H1 (cell line): ENCODE data around the gene CD44. TPM values are rescaled to one million over a fixed set of nuclear protein-coding genes. Genes with fewer than 3 reads are reported as not detected.

Experiments used
- CTCF ChIA-PET: fragments of 300-600 bp; sonication (Branson Sonifier 250); formaldehyde crosslinking; loops from one replicate; lab custom pipeline; 2021; ENCODE audit not compliant: partially characterized antibody; lab: Charles Lee
- POLR2A ChIA-PET: fragments of 300-600 bp; sonication (Branson Sonifier 250); formaldehyde crosslinking; loops from one replicate; lab custom pipeline; 2021; ENCODE audit warnings: inconsistent platforms; ENCODE audit not compliant: partially characterized antibody; lab: Charles Lee
- DNase-seq, 2 experiments: peaks; one replicate each; pipeline versions ENCODE4 v3.0.0 to v3.0.0-alpha.2; 2010 to 2022; ENCODE audit warnings: low spot score in 2 of 2, low read depth in 1 of 2, mixed read lengths in 1 of 2
- FAIRE-seq: peaks from 2 replicates; lab custom pipeline; 2011; peaks lifted over from hg19 to GRCh38; lab: Jason Lieb, UNC
- H2AFZ ChIP-seq: 2 replicates; pipeline ENCODE4 v1.8.1; 2012; ENCODE audit warnings: low read length, inconsistent platforms
- H2AK5ac ChIP-seq: 2 replicates; pipeline ENCODE4 v1.6.1; 2013; ENCODE audit warnings: low read depth, low read length
- H2BK120ac ChIP-seq: replicated peaks from 2 replicates; pipeline ENCODE3; 2013; ENCODE audit warnings: low read depth, low read length, inconsistent platforms
- H2BK12ac ChIP-seq: 2 replicates; pipeline ENCODE4 v1.6.1; 2013; ENCODE audit warnings: low read depth, low read length
- H2BK15ac ChIP-seq: 2 replicates; pipeline ENCODE4 v1.6.1; 2013; ENCODE audit warnings: low read length
- H2BK20ac ChIP-seq: 2 replicates; pipeline ENCODE4 v1.6.1; 2013; ENCODE audit warnings: low read length
- H2BK5ac ChIP-seq: 2 replicates; pipeline ENCODE4 v1.6.1; 2013; ENCODE audit warnings: low read depth, low read length
- H3K14ac ChIP-seq: 2 replicates; pipeline ENCODE4 v1.6.1; 2013; ENCODE audit warnings: inconsistent platforms; ENCODE audit not compliant: insufficient read length
- H3K18ac ChIP-seq: 2 replicates; pipeline ENCODE4 v1.6.1; 2013; ENCODE audit warnings: low read length; ENCODE audit errors: extremely low read depth
- H3K23ac ChIP-seq: 2 replicates; pipeline ENCODE4 v1.6.1; 2013; ENCODE audit warnings: inconsistent platforms; ENCODE audit not compliant: insufficient read length
- H3K23me2 ChIP-seq: 2 replicates; pipeline ENCODE4 v1.6.1; 2013; ENCODE audit warnings: low read depth, low read length
- H3K27ac ChIP-seq: 2 replicates; pipeline ENCODE4 v1.6.1; 2011; ENCODE audit warnings: low read depth, low read length, inconsistent platforms
- H3K27me3 ChIP-seq, 4 experiments: replicated peaks in 1 of 4; 1 replicate in 1 of 4; 2 replicates in 3 of 4; pipeline versions ENCODE4 v1.6.1 to v1.8.1; 2011 to 2013; ENCODE audit warnings: low read length in 3 of 4, mild to moderate bottlenecking in 3 of 4, inconsistent platforms in 2 of 4, mixed read lengths in 2 of 4, moderate library complexity in 1 of 4; ENCODE audit not compliant: control insufficient read depth in 3 of 4, insufficient read depth in 3 of 4; ENCODE audit errors: extremely low read depth in 1 of 4
- H3K36me3 ChIP-seq, 4 experiments: 2 replicates each; pipeline versions ENCODE4 v1.6.1 to v1.8.1; 2011 to 2013; ENCODE audit warnings: mild to moderate bottlenecking in 4 of 4, low read length in 3 of 4, moderate library complexity in 2 of 4, control low read depth in 1 of 4, inconsistent platforms in 1 of 4; ENCODE audit not compliant: insufficient read depth in 4 of 4, control insufficient read depth in 2 of 4
- H3K4ac ChIP-seq: replicated peaks from 2 replicates; pipeline ENCODE3; 2013; ENCODE audit warnings: low read length, low read depth, mixed read lengths, inconsistent platforms; ENCODE audit not compliant: insufficient read length
- H3K4me1 ChIP-seq, 4 experiments: replicated peaks in 1 of 4; 1 replicate in 1 of 4; 2 replicates in 3 of 4; pipeline versions ENCODE4 v1.6.1 to v1.8.1; 2011 to 2013; ENCODE audit warnings: low read length in 3 of 4, inconsistent platforms in 2 of 4, mixed read lengths in 1 of 4; ENCODE audit not compliant: insufficient read depth in 4 of 4, control insufficient read depth in 3 of 4
- H3K4me2 ChIP-seq, 2 experiments: 2 replicates each; pipeline versions ENCODE4 v1.6.1 to v1.8.1; 2011 to 2013; ENCODE audit warnings: low read depth in 2 of 2, low read length in 2 of 2, control low read depth in 1 of 2, inconsistent platforms in 1 of 2, mild to moderate bottlenecking in 1 of 2; ENCODE audit not compliant: insufficient read depth in 1 of 2
- H3K4me3 ChIP-seq, 4 experiments: fragments of 200-600, 300-600 bp in 1 of 4; sonication (generic), shearing (Covaris generic), sonication (Bioruptor Twin) in 1 of 4; 2 replicates each; pipeline versions ENCODE4 v1.5.1 to v1.8.1; 2011 to 2016; ENCODE audit warnings: low read length in 4 of 4, low read depth in 3 of 4, control low read depth in 2 of 4, inconsistent platforms in 2 of 4, mild to moderate bottlenecking in 2 of 4, mixed read lengths in 1 of 4, moderate library complexity in 1 of 4; ENCODE audit not compliant: insufficient read depth in 2 of 4; ENCODE audit errors: extremely low read depth in 1 of 4
- H3K56ac ChIP-seq: replicated peaks from 2 replicates; pipeline ENCODE3; 2013; ENCODE audit warnings: low read depth, mild to moderate bottlenecking, mixed read lengths, low read length, inconsistent platforms; ENCODE audit not compliant: insufficient read length
- H3K79me1 ChIP-seq: 2 replicates; pipeline ENCODE4 v1.6.1; 2013; ENCODE audit warnings: low read depth, low read length, control low read depth
- H3K79me2 ChIP-seq, 2 experiments: 2 replicates each; pipeline versions ENCODE4 v1.6.1 to v1.8.1; 2012 to 2013; ENCODE audit warnings: low read length in 2 of 2, mild to moderate bottlenecking in 2 of 2, inconsistent platforms in 1 of 2; ENCODE audit not compliant: insufficient read depth in 2 of 2, control insufficient read depth in 1 of 2
- H3K9ac ChIP-seq, 4 experiments: replicated peaks in 1 of 4; 1 replicate in 1 of 4; 2 replicates in 3 of 4; pipeline versions ENCODE4 v1.6.1 to v1.8.1; 2011 to 2013; ENCODE audit warnings: low read depth in 3 of 4, low read length in 3 of 4, control low read depth in 2 of 4, mild to moderate bottlenecking in 2 of 4, moderate library complexity in 2 of 4, inconsistent platforms in 1 of 4; ENCODE audit errors: extremely low read depth in 1 of 4
- H3K9me3 ChIP-seq, 2 experiments: 2 replicates each; pipeline versions ENCODE4 v1.6.1 to v1.8.1; 2012 to 2013; ENCODE audit warnings: mild to moderate bottlenecking in 2 of 2, moderate library complexity in 2 of 2, control low read depth in 1 of 2, inconsistent platforms in 1 of 2, low read depth in 1 of 2, low read length in 1 of 2, mixed read lengths in 1 of 2; ENCODE audit not compliant: insufficient read depth in 2 of 2
- H4K20me1 ChIP-seq, 2 experiments: replicated peaks in 1 of 2; 2 replicates each; pipeline versions ENCODE3 to v1.8.1; 2011 to 2013; ENCODE audit warnings: inconsistent platforms in 2 of 2, low read length in 2 of 2, mild to moderate bottlenecking in 1 of 2; ENCODE audit not compliant: insufficient read depth in 2 of 2, control insufficient read depth in 1 of 2
- H4K5ac ChIP-seq: 2 replicates; pipeline ENCODE4 v1.6.1; 2013; ENCODE audit warnings: low read length, low read depth, mixed read lengths, inconsistent platforms; ENCODE audit not compliant: insufficient read length
- H4K8ac ChIP-seq: 2 replicates; pipeline ENCODE4 v1.8.0; 2013; ENCODE audit warnings: mild to moderate bottlenecking, moderate library complexity, low read length, inconsistent platforms; ENCODE audit not compliant: insufficient read depth; ENCODE audit errors: extremely low read depth
- H4K91ac ChIP-seq: replicated peaks from 2 replicates; pipeline ENCODE3; 2013; ENCODE audit warnings: low read length, mixed read lengths, inconsistent platforms; ENCODE audit not compliant: insufficient read length
- CBX5 ChIP-seq: fragments of 300-800, 300-1000 bp; sonication (generic); IDR thresholded peaks from 2 replicates; pipeline ENCODE4 v1.7.1; 2016; ENCODE audit warnings: antibody characterized with exemption, low read length, low read depth
- CBX8 ChIP-seq: fragments of 300-800, 300-1000 bp; sonication (generic); IDR thresholded peaks from 2 replicates; pipeline ENCODE4 v1.7.1; 2016; ENCODE audit warnings: low read depth, low read length, borderline replicate concordance
- HDAC6 ChIP-seq: IDR thresholded peaks from one replicate; pipeline ENCODE4 v1.7.1; 2012; ENCODE audit warnings: low read depth, mild to moderate bottlenecking, inconsistent platforms, low read length, moderate library complexity
- JUN ChIP-seq: IDR thresholded peaks from 2 replicates; pipeline ENCODE4 v1.6.1; 2011; ENCODE audit warnings: low read depth, mild to moderate bottlenecking, improper control_type of control experiment, low read length
- KDM4A ChIP-seq: IDR thresholded peaks from one replicate; pipeline ENCODE4 v1.7.1; 2012; ENCODE audit warnings: low read depth, mild to moderate bottlenecking, moderate library complexity, low read length, inconsistent platforms; ENCODE audit not compliant: severe bottlenecking
- POLR2A ChIP-seq, 2 experiments: IDR thresholded peaks; 1 replicate in 1 of 2; 2 replicates in 1 of 2; pipeline ENCODE4 v1.6.1; 2011; ENCODE audit warnings: low read depth in 2 of 2, low read length in 2 of 2, mild to moderate bottlenecking in 2 of 2; ENCODE audit errors: control extremely low read depth in 1 of 2
- SP1 ChIP-seq: IDR thresholded peaks from 2 replicates; pipeline ENCODE4 v1.6.1; 2011; ENCODE audit warnings: low read depth, low read length
- SP2 ChIP-seq: IDR thresholded peaks from 2 replicates; pipeline ENCODE4 v1.6.1; 2012; ENCODE audit warnings: mild to moderate bottlenecking, low read length, inconsistent platforms
- TAF1 ChIP-seq: IDR thresholded peaks from 2 replicates; pipeline ENCODE4 v1.6.1; 2011; ENCODE audit warnings: mild to moderate bottlenecking, low read depth, low read length
- YY1 ChIP-seq: IDR thresholded peaks from 2 replicates; pipeline ENCODE4 v1.6.1; 2011; ENCODE audit warnings: low read depth, mild to moderate bottlenecking, low read length
- WGBS, 2 experiments: shearing (Covaris generic) in 1 of 2; methylation state at CpG; one replicate each; pipeline versions ENCODE4 v1.1.6 to v1.1.7; 2013 to 2015; ENCODE audit warnings: low lambda C conversion rate in 2 of 2, mixed read lengths in 2 of 2, inconsistent platforms in 1 of 2, low coverage in 1 of 2, missing lambda C conversion rate in 1 of 2; ENCODE audit not compliant: insufficient replicate concordance in 2 of 2, insufficient coverage in 1 of 2, insufficient read length in 1 of 2; ENCODE audit errors: extremely low coverage in 1 of 2, missing lambda C conversion rate in 1 of 2; 5-methylcytosine and 5-hydroxymethylcytosine counted together
- polyA plus RNA-seq, 7 experiments: library from polyadenylated mRNA; depleted of rRNA in 3 of 7; stranded (reverse) in 5 of 7; unstranded in 2 of 7; fragments of >200 nt in 5 of 7; fragments of 200-250 nt in 2 of 7; gene quantifications; 1 replicate in 5 of 7; 2 replicates in 1 of 7; 4 replicates in 1 of 7; pipeline versions ENCODE4 v1.2.1 to v1.2.3, GENCODE V29; 2011 to 2013; ENCODE audit warnings: missing spikeins in 2 of 7, mixed read lengths in 2 of 7
- total RNA-seq: library from RNA; stranded (reverse); fragmentation: NEBNext Ultra II Directional; extraction: Animal tissue kit (Norgen Biotek cat#: 25700); gene quantifications from 2 replicates; pipeline ENCODE4 v1.2.1, GENCODE V29; 2021
- TF ChIP-seq, protein P1 (sequence below): IDR thresholded peaks from 2 replicates; pipeline ENCODE4 v1.6.1; 2011; ENCODE audit warnings: low read length, improper control_type of control experiment
- TF ChIP-seq, protein P2 (sequence below): IDR thresholded peaks from 2 replicates; pipeline ENCODE4 v1.6.1; 2011; ENCODE audit warnings: low read depth, mild to moderate bottlenecking, low read length; ENCODE audit not compliant: insufficient read depth

Gene CD44
- total and polyA plus RNA-seq, 2 of the 8 experiments (the other 6 are each of a cell fraction or from before 2014, with no cell fraction given) = 11.8 to 13.7 TPM

DNA sequence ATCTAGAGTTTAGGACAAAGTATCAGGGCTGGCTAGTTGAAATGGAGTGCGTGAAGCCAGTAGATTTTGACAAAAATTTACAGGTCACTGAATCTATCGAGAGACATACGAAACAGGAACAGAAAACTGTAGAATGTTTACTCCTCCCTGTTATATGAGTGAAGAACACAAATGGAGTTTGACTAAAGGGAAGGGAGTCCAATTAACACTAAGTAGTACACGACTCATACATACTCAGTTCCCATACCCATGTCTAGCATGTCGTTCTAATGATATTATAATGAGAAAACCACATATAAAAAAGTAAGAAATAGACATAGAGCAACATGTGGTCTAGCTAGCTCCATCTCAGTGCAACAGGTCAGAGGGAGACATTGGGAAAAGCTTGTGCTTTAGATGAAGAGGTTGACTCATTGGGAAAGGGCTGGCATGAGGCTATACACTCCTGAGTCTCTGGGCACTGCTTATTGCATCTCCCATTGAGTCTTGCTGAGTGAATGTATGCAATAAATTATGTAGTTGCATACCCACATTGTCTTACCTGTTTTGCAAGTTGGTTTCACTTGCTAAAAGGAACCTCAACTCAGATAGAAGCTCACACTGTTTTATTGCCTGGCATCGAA is 43.5 kb downstream of the CD44 start:
- Histone ChIP-seq H2BK15ac (no peak overlapping the region), H3K36me3 (no peaks in the 10 kb centered on the region; a peak in 1 of 8 replicates), H4K8ac (no peak overlapping the region), H4K5ac (no peak overlapping the region), H3K4ac (no peak overlapping the region), H3K4me3 (no peak overlapping the region), H3K23ac (no peak overlapping the region), H3K4me2 (no peak overlapping the region), H2BK12ac (no peak overlapping the region), H2BK5ac (no peak overlapping the region), H3K18ac (no peak overlapping the region), H3K14ac (no peak overlapping the region), H3K27me3 (no peaks in the 10 kb centered on the region), H2BK20ac (no peak overlapping the region), H4K20me1 (no peaks in the 10 kb centered on the region), H3K79me2 (no peaks in the 10 kb centered on the region), H2AFZ (no peak overlapping the region), H3K9me3 (no peaks in the 10 kb centered on the region), H3K79me1 (no peaks in the 10 kb centered on the region), H3K56ac (no peak overlapping the region), H2AK5ac (no peak overlapping the region), H4K91ac (no peak overlapping the region), H3K27ac (no peak overlapping the region), H3K4me1 (peaks cover 3 to 14% (median 4%) of the 10 kb centered on the region in 4 experiments; a peak in 4 of 7 replicates), H3K23me2 (no peaks in the 10 kb centered on the region; the same call in 1 of the 2 replicates), H2BK120ac (no peak overlapping the region), H3K9ac (no peak overlapping the region)
- no peak for FAIRE-seq
- no peak for DNase-seq
- WGBS, 2 experiments = 96% methylated on average over 6 of the region's 6 CpGs; no CpG with 5 or more reads in 1 of the 2 experiments
- no peak for TF ChIP-seq CBX5
- TF ChIP-seq TAF1 = no peak
- no peak for TF ChIP-seq YY1
- no peak for TF ChIP-seq SP1
- no peak for TF ChIP-seq HDAC6
- TF ChIP-seq, protein P1, sequence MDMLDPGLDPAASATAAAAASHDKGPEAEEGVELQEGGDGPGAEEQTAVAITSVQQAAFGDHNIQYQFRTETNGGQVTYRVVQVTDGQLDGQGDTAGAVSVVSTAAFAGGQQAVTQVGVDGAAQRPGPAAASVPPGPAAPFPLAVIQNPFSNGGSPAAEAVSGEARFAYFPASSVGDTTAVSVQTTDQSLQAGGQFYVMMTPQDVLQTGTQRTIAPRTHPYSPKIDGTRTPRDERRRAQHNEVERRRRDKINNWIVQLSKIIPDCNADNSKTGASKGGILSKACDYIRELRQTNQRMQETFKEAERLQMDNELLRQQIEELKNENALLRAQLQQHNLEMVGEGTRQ = no peak
- TF ChIP-seq JUN = no peak
- TF ChIP-seq, protein P2, sequence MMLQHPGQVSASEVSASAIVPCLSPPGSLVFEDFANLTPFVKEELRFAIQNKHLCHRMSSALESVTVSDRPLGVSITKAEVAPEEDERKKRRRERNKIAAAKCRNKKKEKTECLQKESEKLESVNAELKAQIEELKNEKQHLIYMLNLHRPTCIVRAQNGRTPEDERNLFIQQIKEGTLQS = no peak
- TF ChIP-seq CBX8 = no peak
- no peak for TF ChIP-seq POLR2A (IDR thresholded peaks at IDR 0.05; ENCODE audit: control extremely low read depth in 1 of 2, low read depth in 2 of 2, low read length in 2 of 2)
- TF ChIP-seq SP2 = no peak
- no peak for TF ChIP-seq KDM4A
- ChIA-PET POLR2A (no interaction called here), CTCF (interaction anchor here (0.5 to 1.6 kb wide), 4 partner anchors 9 to 70 kb away, joined by 3 to 4 read pairs (median 3); no protein-coding TSS in a partner anchor)
